DMS79 (cell line): Measurements from ENCODE around the gene ZBTB43.

Source experiments
- DNase-seq: peaks from one replicate; lab custom pipeline; 2025; lab: John Stamatoyannopoulos, UW

The ZBTB43 gene

GRCh38 chr9:126830827-126831226 is 26.0 kb downstream of the ZBTB43 start:
- no peak for DNase-seq

DNA sequence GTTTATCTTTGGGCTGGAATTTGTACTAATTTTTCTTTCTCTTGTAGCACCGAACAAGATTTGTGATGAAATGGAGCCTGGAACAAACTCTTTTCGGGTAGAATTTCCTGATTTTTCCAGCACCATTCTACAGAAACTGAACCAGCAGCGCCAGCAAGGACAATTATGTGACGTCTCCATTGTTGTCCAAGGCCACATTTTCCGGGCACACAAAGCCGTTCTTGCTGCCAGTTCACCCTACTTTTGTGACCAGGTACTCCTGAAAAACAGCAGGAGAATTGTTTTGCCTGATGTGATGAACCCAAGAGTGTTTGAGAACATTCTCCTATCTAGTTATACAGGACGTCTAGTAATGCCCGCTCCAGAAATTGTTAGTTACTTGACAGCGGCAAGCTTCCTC is 27.6 kb downstream of the ZBTB43 start:
- no peak for DNase-seq

DNA sequence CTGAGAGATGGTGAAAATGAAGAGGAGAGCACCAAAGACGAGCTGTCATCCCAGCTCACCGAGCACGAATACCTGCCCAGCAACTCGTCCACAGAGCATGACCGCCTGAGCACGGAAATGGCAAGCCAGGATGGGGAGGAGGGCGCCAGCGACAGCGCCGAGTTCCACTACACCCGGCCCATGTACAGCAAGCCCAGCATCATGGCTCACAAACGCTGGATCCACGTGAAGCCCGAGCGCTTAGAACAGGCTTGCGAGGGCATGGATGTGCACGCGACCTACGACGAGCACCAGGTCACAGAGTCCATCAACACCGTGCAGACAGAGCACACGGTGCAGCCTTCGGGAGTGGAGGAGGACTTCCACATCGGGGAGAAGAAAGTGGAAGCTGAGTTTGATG is 28.2 kb downstream of the ZBTB43 start:
- DNase-seq, result no peak

- DNase-seq, result no peak
Observed at GRCh38 chr9:126833710-126834345, 29.0 kb downstream of the ZBTB43 start.

- no peak for DNase-seq
Observed at GRCh38 chr9:126834672-126835071, 29.8 kb downstream of the ZBTB43 start.

DNA sequence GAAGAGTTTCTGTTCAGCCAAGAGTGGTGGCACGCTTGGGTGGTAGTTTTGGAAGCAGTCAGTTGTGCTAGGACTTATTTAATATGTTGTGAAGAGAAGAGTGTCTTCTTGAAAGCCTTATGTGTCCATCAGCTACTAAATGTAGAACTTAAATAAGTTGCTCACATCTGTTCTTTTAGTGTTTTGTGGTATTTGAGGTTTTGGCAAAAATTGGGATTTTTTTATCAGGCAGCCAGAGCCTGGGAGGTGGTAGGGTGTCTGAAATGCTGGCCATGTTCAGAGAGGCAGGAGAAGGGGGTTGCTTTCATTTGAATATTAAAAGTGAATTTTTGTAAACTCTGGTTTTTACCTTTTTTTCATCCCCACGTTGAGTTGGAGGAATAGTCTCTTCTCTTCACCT is 31.4 kb downstream of the ZBTB43 start:
- no peak for DNase-seq

DNA sequence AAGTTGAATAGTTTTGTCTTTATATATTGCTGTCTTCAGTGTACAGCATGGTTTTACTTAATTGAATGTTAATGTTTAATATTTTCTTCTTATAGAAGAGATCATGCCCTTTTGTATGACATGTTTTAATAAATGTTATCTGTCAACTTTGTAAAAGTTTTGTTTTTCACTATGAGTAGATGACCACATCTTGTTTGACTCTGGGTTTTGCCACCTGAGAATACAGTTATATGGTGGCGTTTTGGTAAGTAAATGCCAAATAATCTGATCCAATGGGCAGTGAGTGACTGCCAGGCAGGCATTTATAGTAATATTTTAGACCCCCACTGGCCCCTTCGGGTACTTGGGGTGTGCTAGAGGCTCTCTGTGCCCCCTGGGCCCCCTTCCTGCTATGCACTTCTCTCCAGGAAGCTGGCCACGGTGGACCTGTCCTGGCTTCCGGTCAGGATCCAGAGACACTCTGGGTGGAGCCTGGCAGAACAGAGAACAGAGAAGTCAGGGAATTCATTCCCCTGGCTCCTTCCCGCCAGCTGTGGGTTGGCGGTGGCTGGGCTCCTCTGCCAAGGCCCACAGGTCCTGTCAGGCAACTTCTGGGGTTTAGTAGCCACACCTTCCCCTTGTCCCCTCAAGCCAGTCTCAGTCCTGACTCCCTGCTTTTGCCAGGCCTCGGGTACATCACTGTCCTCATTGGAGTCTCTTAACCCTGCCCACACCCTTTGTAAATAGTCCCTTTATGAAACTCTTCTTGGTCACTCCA is 33.4 kb downstream of the ZBTB43 start:
- no peak for DNase-seq

DNA sequence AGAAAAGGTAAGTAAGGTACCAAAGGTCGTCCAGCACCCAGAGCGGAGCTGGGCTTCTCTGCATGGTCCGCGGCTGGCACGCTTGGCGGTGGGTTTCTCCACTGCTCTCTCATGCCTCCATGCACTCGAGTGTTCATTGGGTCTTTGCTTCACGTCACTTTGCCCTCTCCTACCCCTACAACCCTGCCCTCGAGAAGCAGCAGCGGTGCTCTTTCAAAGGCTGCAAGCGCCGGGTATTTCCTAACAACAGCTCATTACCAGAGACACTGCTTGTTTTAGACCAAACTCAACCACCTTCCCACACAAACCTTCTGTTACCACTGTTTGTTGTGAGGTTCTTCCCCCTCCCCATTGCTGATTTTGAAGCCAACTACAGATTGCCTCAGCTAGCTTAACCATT is 34.1 kb downstream of the ZBTB43 start:
- no peak for DNase-seq

DNA sequence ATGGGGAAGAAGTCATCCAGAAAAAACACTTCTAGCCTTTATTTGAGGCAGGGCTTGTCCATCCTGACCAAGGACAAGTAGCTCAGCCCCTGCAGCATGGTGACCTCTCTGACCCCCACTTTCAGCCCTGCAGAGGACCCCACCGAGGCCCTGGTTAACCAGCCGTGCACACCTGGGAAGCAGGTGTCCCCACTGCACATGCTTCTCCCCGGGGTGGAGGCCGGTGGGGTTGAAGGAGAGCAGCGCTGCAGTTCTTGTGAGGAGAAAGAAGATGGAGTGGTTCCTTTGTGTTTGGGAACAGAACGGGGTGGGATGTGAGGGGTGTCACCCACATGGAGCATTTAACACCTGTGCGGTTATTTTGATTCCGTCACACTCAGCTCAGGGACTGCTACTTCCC is 34.5 kb downstream of the ZBTB43 start:
- DNase-seq, result no peak

GRCh38 chr9:126842220-126842842 is 37.5 kb downstream of the ZBTB43 start:
- DNase-seq, result no peak

- no peak for DNase-seq
Observed at GRCh38 chr9:126842977-126843799, 38.3 kb downstream of the ZBTB43 start.

DNA sequence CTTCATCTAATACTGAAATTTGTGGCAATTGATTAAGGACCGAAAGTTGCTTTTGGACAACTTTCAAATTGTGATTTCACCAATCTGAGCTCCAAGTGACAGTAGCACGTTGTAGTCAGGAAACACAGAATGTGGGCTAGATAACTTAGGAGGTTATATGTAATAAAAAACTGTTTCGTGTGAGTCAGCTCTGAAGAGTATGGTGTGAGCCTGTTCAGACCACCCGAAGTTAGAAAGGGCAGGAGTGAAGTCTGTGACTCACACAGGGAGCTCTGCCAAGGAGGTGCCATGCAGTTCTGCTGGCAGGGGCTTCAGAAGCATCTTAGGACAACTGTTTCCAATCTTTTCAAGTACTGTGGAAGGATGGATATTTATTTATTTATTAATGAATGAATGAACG is 39.2 kb downstream of the ZBTB43 start:
- DNase-seq, result no peak

GRCh38 chr9:126847051-126847450 is 42.2 kb downstream of the ZBTB43 start:
- no peak for DNase-seq

DNA sequence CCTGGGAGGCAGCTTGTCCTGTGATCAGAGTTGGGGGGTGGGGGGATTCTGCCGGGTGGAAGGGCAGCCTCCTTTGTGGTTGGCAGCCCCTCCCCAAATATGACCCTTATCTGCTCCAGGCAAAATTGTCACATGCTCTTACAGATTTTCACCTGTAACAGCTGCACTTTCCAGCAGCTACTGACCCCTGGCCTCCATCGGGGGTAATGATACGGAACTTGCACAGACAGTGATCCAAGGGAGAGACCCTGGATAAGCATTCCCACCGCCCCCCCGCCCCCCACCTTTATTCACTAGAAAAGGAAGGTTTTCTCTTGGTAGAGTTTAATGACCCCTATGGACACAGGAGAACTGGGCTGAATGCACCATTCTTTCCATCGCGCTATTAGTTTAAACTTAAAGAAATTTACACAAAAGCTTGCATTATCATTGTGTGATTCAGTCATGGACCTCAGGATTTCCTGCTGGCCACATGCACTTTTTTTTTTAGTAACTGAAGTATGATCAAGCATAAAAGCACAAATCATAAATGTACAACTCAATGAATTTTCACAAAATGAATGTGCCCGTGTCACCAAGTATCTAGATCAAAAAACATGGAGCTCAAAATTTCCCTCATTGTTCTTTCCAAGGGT is 44.9 kb downstream of the ZBTB43 start:
- no peak for DNase-seq

GRCh38 chr9:126851286-126851880 is 46.5 kb downstream of the ZBTB43 start:
- no peak for DNase-seq

- DNase-seq, result no peak
Observed at GRCh38 chr9:126852086-126852688, 47.3 kb downstream of the ZBTB43 start.

DNA sequence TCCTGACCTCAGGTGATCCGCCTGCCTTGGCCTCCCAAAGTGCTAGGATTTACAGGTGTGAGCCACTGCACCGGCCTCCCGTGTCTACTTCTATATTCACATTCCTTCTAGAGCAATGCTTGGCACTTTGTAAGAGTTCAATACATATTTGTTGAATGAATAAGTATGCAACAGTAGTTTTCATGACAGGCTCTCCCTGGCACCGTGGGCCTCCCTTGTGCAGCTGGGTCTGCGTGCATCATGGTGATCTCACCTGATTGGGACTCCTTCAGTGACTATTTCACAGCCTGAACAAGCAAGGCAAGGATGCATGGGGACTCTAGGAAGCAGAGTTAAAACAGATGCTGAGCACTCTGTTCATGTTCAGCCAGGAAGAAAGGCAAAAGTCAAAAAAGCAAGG is 48.8 kb downstream of the ZBTB43 start:
- no peak for DNase-seq

DNA sequence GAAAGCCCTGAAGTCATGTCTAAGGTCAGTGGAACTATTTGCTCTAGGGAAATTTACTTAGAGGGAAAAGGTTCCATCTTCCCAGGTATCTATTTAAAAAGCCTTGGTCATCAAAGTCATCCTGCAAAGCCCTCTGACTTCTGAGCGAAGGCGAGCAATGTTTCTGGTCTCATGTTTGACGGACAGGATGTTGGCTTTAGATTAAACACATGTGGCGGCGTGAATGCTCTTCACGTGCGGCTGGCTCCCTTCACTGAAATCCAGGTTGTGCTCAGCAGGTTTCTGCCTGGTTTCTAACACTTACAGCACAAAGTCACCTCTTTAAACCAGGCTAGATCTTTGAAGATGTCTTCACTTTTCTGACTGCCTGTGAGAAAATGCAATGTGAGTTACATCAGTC is 49.9 kb downstream of the ZBTB43 start:
- DNase-seq, result no peak

DNA sequence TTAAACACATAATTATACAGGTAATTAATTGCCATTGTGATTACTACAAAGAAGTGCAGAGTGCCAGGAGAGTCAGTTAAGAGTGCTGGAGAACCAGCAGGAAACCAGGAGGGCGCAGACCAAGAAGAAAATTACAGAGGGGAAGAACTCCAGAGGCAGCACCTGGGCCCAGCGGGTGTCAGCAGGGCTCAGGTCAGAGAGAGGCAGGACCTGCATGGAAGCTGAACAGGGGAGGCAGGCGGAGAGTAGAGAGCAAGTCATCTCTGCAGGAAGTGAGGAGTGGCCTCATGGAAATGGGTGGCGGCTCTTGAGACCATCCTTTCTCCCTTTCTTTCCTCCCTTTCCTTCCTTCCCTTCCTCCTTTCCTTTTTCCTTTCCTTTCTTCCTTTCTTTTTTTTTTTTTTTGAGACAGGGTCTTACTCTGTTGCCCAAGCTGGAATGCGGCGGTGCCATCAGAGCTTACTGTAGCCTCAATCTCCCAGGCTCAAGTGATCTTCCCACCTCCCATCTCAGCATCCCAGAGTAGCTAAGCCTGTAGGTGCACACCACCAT is 51.6 kb downstream of the ZBTB43 start:
- DNase-seq, result peak; percentile 3

GRCh38 chr9:126857261-126857960 is 52.6 kb downstream of the ZBTB43 start:
- DNase-seq, result peak; percentile 14
